HL-60/S4 (cell line): ENCODE results near the gene PAQR9.
"Not testable (repeated sequence)": the region's sequence is repeated elsewhere in the genome, so short reads cannot be mapped to it uniquely, and the experiment has no call there.

Experiments used
- in situ Hi-C: fragments of 300-500 bp; cut with MboI; formaldehyde crosslinking; loops from 2 replicates; pipeline ENCODE4 v1.14.3; 2022; ENCODE audit warnings: low sequenced_read_pairs

Gene PAQR9, protein sequence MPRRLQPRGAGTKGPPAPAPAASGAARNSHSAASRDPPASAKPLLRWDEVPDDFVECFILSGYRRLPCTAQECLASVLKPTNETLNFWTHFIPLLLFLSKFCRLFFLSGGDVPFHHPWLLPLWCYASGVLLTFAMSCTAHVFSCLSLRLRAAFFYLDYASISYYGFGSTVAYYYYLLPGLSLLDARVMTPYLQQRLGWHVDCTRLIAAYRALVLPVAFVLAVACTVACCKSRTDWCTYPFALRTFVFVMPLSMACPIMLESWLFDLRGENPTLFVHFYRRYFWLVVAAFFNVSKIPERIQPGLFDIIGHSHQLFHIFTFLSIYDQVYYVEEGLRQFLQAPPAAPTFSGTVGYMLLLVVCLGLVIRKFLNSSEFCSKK

DNA sequence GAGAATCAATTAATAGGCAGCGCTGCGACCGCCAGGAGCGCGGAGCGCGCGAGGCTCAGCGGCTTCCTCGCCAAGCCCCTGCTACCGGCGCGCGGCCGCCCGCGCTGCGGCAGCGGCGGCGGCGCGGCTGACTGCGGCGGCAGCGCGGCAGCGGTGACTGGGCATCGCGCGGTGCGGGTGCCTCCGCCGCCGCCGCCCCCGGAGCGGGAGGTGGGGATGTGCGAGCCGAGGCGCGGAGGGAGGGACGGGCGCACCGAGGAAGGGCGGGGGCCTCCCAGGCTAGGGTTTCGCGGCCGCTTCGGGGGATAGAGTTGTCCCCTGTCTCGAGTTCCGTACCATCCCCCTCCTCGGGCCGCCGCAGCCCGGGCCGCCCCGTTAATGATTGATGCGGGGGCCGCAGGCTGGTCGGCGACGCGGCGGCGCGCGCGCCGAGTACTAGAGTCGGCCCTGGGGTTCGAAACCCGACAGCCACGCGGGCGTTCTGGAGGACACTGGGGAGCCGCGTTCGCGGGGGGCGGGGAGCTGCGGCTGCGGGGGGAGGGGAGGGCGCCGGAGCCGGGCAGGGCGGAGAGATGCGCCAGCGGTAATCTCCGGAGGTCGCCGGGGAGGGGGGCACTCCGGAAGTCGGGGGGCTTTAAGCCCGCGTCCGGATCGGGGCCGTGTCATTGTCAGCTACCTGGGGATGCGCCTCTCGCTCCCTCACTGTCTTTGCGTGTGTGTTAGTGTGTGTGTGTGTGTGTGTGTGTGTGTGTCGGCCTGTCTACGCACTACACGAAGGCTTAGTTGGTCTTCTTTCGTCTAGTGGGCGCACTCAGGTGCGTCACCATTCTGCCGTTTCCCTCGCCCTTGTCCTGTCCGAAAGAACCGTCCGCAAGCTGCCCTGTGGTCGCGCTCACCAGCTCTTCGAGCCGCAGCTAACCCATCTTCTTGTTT lies at the start of gene PAQR9:
Gene PAQR9 (minus strand): TSS at position 159 of the 933 bp plus-strand sequence. CDS start 338 bp downstream, outside the sequence.
- in situ Hi-C loops = no loop called here

- in situ Hi-C loops = no loop called here
Observed at GRCh38 chr3:143011705-143012104, 48.2 kb upstream of the PAQR9 start.

DNA sequence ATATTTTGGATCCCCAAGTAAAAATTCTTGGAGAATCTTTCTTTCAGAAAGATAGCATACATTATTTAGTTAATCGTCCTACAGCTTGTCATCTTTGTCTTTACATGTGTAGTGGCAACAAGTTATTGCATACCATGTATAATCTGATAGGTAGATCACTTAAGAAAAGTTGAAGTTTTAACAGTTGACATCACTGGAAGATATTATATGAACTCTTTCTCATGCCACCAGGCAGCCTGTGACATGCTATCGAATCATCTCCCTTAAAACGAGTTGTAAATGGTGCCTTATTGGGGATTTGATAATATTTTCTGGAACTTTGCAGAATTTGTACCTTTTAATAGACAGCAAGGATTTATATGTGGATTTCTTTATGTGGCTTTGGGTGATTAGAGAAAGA lies 46.5 kb upstream of the PAQR9 start:
- in situ Hi-C loops = no loop called here

DNA sequence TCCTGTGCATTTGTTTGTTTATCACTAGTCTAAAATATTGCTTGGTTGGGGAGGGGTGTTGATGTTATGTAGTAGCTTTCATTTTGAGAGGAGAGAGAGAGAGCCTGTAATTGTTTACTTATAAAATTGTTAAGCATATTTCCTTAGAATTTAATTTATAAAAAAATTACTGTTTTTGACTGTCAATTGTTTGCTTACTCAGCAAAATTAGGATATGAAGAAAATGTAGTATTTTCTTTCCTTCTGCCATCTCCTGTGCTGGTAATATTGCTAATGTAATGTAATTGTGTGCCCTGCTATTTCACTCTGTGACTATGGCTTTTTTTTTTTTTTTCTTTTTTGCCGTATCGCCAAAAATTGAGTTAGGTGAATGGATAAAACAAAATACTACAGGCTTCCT lies 41.3 kb upstream of the PAQR9 start:
- in situ Hi-C loops = loop anchor here (10.0 kb wide), 1 partner anchor 420 kb away; no protein-coding TSS in a partner anchor

DNA sequence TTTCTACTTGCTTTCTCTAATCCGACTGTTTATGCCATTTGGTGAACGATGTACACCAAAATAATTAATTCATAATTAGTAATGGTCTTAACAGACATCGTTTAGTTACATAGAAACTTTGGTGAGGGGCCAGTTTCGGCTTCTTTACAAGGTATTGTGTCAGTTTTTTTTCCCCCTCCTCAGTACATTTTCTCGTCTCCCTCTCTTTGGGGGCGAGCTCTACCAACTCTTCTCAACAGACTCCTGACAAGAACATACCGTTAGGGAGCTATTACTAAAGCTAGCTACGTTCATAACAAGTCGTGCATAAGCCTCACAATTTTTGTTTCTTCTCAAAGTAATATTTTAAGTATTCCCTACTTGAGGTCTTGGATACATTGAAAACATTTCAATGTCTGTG lies 39.3 kb upstream of the PAQR9 start:
- in situ Hi-C loops = loop anchor here (10.0 kb wide), 1 partner anchor 418 kb away; no protein-coding TSS in a partner anchor

DNA sequence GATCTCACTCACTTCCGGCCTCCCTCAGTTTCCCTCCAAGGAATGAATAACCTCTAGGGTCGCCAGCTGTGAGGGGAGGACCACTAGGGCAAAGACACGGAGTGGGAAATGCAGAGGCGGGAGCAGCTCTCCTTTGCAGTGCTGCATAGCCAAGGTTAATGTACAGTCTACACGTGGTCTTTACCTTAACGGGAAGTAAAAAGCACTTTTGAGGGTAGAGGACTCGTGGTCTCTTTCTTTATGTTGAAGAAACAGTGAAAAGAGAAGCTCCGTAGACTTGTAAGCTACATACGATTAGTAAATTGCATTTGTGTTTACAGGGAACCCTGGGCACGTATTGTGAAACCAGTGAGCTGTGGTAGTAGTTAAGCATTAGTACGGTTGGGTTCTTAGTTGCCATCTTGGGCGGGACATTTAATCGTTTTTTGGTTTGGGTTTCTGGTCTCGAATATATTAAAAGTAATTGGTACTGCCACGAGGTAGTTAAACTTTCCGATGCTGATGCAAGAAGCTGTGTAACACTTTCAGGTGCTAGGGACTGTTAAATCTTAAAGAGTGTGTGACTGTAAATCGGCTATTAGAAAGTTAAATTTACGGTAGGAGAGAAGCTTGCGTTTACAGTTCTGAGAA lies 38.7 kb upstream of the PAQR9 start:
- in situ Hi-C loops = loop anchor here (10.0 kb wide), 1 partner anchor 417 kb away; no protein-coding TSS in a partner anchor

DNA sequence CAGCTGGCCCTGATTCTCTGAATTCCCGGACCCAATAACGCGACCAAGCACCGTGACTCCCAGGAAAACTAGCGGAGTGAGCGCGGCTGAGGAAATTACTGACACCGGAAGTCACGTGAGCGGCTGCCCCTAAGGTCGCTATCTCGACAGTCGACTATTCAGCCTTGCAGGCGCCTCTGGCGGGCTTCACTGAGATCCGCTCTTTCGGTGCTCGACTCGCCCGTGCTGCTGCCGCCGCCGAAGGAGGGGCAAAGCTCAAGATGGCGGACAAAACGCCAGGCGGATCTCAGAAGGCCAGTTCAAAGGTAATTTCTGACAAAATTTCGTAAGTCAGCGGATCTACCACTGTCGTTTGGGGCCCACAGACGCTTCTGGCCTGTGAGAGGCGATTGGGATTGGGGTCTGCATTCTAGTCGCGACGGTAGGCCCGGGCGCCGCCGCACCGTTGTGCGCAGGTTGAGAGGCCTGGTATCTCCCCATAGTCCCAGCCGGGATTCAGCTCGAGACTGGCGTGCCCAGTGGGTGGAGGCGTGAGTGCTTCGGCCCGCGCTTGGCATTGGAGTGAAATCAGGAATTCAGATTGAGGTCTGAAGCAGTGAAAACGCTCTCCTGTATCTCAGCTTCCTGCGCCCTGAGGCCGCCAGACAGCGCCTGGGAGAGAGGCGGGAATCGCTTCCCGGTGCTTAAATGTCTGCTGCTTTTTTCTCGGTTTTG lies 38.1 kb upstream of the PAQR9 start, which contains the start of gene U2SURP:
Gene U2SURP (plus strand): TSS at position 202 of the 714 bp plus-strand sequence. CDS start 59 bp downstream, at position 261.
- in situ Hi-C loops = loop anchor here (10.0 kb wide), 1 partner anchor 417 kb away; no protein-coding TSS in a partner anchor

- in situ Hi-C loops = loop anchor here (10.0 kb wide), 1 partner anchor 416 kb away; no protein-coding TSS in a partner anchor
Observed at GRCh38 chr3:143001034-143001368, 37.5 kb upstream of the PAQR9 start.

DNA sequence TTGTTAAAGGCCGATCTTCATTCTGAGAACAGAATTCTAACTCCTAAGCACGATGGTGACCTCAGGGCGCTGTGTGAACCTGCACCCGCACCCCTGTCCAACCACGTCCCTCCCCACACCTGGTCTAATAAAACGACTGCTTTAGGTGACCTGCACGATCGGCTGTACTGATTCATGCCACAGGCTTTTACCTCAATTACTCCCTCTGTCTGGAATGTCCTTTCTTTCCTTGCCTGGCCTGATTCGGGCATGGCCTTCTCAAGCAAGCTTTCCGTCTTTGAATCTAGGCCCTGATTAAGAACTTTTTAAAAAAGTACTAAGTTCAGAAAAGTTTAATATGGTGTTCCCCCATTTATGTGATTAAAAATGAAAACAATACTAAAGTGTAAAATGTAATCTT lies 37.1 kb upstream of the PAQR9 start:
- in situ Hi-C loops = loop anchor here (10.0 kb wide), 1 partner anchor 416 kb away; no protein-coding TSS in a partner anchor

- in situ Hi-C loops = loop anchor here (10.0 kb wide), 2 partner anchors 175 to 415 kb away; no protein-coding TSS in a partner anchor
Observed at GRCh38 chr3:142999881-143000280, 36.4 kb upstream of the PAQR9 start.

DNA sequence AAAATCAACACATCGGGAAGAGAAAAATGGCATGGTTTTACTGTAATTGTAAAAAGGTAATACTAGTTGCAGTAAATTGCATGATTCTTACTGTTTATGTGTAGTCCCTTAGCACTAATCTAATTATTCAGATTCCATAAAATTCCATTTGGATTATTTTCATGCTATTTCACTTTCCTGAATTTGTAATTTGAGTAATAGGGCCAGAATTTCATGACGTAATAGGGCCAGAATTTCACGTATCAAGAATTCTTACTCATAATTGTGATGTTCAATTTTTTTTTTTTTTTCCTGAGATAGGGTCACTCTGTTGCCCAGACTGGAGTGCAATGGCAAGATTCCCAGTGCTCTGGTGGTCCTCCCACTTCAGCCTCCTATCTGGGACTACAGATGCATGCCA lies 35.0 kb upstream of the PAQR9 start:
- in situ Hi-C loops = loop anchor here (10.0 kb wide), 1 partner anchor 174 kb away; no protein-coding TSS in a partner anchor

DNA sequence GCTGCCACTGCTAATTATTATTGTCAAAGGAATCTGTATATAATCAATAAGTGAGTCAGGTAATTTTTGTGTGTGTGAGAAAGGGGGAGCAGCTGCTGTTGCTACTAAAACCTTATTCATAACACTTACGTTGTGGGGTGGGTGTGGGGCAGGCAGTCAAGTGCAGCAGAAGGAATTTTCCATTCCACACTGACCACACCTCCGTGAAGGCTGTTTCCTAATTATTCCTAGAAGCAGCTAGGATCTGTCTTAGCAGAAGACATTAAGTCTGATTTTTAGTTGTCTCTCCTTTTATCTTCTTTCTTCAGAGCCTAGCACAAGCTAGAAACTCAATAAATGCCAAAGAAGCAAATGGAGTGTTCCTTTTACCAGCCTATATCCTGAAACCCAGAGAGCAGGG lies 33.9 kb upstream of the PAQR9 start:
- in situ Hi-C loops = loop anchor here (10.0 kb wide), 1 partner anchor 173 kb away; no protein-coding TSS in a partner anchor

GRCh38 chr3:142993958-142994442 lies 30.5 kb upstream of the PAQR9 start:
- in situ Hi-C loops = loop anchor here (10.0 kb wide), 1 partner anchor 169 kb away; no protein-coding TSS in a partner anchor

DNA sequence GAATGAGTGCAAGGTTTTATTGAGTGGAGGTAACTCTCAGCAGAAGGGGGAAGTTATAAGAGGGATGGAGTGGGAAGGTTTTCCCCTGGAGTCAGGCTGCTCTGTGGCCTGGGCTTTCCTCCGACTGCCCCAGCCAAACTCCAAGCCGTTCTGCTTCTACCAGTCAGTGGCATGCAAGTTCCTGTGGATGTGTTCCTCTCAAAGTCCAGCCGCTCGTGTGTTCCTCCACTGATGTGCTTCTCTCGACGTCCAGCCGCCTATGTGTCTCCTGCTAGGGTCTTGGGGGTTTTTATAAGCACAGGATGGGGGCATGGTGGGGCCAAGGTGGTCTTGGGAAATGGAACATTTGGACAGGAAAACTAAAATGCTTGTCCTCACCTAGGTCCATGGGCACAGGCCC lies 28.8 kb upstream of the PAQR9 start:
- in situ Hi-C loops = loop anchor here (10.0 kb wide), 1 partner anchor 168 kb away; no protein-coding TSS in a partner anchor

GRCh38 chr3:142990721-142991120 lies 27.2 kb upstream of the PAQR9 start:
- in situ Hi-C loops = loop anchor here (10.0 kb wide), 1 partner anchor 166 kb away; no protein-coding TSS in a partner anchor

DNA sequence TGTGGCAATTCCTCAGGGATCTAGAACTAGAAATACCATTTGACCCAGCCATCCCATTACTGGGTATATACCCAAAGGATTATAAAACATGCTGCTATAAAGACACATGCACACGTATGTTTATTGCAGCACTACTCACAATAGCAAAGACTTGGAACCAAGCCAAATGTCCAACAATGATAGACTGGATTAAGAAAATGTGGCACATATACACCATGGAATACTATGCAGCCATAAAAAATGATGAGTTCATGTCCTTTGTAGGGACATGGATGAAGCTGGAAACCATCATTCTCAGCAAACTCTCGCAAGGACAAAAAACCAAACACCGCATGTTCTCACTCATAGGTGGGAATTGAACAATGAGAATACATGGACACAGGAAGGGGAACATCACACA lies 25.4 kb upstream of the PAQR9 start:
- in situ Hi-C loops = not testable (repeated sequence)

- in situ Hi-C loops = not testable (repeated sequence)
Observed at GRCh38 chr3:142988221-142988620, 24.7 kb upstream of the PAQR9 start.

DNA sequence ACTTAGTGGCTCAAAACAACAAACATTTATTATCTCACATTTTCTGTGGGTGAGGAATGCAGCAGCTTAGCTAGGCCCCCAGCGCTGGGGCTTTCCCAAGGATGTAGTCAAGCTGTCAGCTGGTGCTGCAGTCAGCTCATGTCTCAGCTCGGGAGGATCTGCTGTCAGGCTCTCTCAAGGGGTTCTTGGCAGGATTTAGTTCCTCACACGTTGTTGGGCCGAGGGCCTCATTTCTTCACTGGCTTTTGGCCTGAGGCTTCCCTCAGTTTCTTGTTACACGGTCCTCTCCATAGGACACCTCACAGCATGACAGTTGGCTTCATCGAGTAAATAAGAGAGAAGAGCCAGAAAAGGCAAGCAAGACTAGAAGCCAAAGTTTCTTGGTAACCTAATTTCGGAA lies 24.2 kb upstream of the PAQR9 start:
- in situ Hi-C loops = no loop called here

- in situ Hi-C loops = no loop called here
Observed at GRCh38 chr3:142987080-142987700, 23.7 kb upstream of the PAQR9 start.
